ENCODE data around the gene CCDC86. TPM values are rescaled to one million over a fixed set of nuclear protein-coding genes. Genes with fewer than 3 reads are reported as not detected.
"Not testable (repeated sequence)": the region's sequence is repeated elsewhere in the genome, so short reads cannot be mapped to it uniquely, and the experiment has no call there.

Gene CCDC86
- total RNA-seq, 2 experiments from 2014 or later: 15.3 to 16.5 TPM

DNA sequence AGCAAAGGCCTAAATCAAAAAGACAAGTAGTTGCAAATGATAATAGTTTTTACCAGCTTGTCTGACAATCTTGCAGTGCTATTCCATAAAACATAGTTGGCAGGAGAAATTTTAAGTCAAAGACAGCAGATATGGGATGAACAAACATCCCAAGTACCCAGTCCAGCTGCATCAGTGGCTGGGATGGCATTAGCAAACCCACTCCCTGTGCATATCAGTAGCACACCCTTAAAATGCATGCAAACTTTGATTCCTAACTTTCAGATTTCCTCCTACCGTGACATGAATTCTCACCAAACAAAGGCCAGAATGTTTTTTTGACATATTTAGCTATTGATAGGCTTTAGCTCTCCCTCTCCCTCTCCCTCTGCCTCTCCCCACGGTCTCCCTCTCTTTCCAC, 27.8 kb upstream of the CCDC86 start:
- CTCF ChIA-PET: no interaction called here
- peaks cover 2% of the 10 kb centered on the region for H3K36me3 Mint-ChIP-seq (ENCODE audit: low read depth)
- H3K9me3 Mint-ChIP-seq: peaks cover 12% of the 10 kb centered on the region
- H3K4me1 Mint-ChIP-seq: no peaks in the 10 kb centered on the region
- no peak overlapping the region for H3K27ac Mint-ChIP-seq
- no peak overlapping the region for H3K4me3 Mint-ChIP-seq
- POLR2A ChIA-PET: no interaction called here
- peaks cover 8% of the 10 kb centered on the region for H3K27me3 Mint-ChIP-seq
- no peak for DNase-seq

DNA sequence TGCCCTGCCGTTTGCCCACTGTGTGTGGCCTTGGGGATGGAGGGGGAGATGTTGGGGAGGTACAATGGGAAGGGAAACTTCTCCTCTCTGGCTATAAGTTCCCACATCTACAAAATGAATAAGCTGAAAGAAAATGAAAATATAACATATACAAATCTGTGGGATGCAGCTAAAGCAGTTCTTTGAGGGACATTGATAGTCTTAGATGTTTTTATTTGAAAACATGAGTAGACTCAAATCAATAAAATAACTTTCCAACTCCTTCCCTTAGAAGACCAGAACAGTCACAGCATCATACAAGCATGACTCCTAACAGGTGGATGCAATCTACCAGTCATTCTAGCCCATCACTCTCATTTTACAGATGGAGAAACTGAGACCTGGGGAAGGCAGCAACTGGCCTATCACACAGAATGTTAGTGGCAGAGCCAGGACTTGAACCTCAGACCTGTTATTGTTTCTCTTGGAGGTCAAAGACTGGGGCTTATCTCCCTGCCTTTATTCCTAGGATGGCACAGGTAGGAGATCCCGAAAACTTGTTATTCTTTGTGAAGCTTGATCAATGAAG, 25.2 kb upstream of the CCDC86 start:
- ChIA-PET POLR2A (no interaction called here), CTCF (interaction anchor here (1.7 kb wide), 1 partner anchor 15 kb away, joined by 7 read pairs; no protein-coding TSS in a partner anchor)
- DNase-seq: no peak
- Mint-ChIP-seq H3K4me1 (no peaks in the 10 kb centered on the region), H3K27me3 (peaks cover 10% of the 10 kb centered on the region), H3K36me3 (ENCODE audit: low read depth) (peaks cover 2% of the 10 kb centered on the region), H3K4me3 (no peak overlapping the region), H3K9me3 (peaks cover 12% of the 10 kb centered on the region), H3K27ac (no peak overlapping the region)

DNA sequence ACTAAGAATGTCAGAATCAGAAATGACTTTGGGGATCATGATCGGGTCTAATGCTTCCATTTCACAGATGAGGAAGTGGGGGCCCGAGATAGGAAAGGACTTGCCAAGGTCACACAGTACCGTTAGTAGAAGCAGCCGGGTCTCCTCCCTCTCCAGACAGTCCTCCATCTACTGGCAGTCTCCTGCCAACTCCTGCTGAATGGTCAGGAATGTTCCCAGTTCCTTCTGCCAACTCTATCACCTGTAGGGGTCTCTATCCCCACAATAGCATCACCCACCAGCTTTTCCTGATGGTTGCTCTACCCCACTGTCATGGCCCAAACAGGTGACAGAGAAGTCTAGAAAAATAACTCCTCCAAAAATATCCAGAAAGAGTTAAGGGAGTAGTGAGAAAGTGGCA, 23.9 kb upstream of the CCDC86 start:
- ChIA-PET POLR2A (no interaction called here), CTCF (interaction anchor here (1.7 kb wide), 1 partner anchor 14 kb away, joined by 7 read pairs; no protein-coding TSS in a partner anchor)
- no peak overlapping the region for H3K4me3 Mint-ChIP-seq
- no peaks in the 10 kb centered on the region for H3K4me1 Mint-ChIP-seq
- peaks cover 2% of the 10 kb centered on the region for H3K36me3 Mint-ChIP-seq (ENCODE audit: low read depth)
- H3K27ac Mint-ChIP-seq: no peak overlapping the region
- no peak for DNase-seq
- peaks cover 7% of the 10 kb centered on the region for H3K27me3 Mint-ChIP-seq
- H3K9me3 Mint-ChIP-seq: peaks cover 12% of the 10 kb centered on the region

DNA sequence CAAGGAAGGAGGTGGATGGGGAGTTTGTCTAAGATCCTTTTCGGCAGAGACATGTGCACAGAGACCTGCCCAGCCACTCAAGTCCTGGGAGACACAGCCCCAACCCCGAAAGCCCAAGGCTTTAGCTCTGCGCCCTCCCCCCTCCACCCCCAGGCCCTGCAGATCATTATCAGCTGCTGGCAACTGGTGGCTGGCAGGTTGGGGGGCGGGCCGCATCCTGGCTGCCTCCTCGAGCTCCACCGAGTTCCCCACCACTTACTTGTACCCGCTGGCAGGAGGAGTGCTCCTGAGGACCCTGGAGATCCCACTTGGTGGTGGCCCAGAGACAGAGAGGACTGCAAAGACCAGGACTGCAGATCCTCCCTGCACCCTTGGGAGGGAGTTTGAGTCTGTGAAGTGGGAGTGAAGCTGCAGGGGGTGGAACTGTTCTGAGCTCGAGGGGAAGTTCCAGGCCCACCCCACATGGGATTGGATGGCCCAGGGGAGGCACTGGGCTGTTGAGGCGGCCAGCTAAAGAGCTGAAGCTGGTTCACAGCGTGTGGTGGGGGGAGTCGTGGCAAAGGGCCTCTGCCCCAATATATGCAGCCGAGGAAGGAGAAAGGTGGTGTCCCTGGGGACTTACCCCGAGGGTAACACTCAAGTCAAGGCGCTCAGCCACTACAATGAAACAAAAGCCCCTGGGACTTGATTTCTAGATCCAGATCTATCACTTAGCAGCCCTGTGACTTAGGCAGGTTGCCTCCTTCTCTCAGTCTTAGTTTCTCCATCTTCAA, 19.9 kb upstream of the CCDC86 start:
- Mint-ChIP-seq H3K27me3 (peaks cover 6% of the 10 kb centered on the region), H3K27ac (no peak overlapping the region), H3K9me3 (peaks cover 4% of the 10 kb centered on the region), H3K36me3 (ENCODE audit: low read depth) (no peaks in the 10 kb centered on the region), H3K4me1 (no peaks in the 10 kb centered on the region), H3K4me3 (no peak overlapping the region)
- ChIA-PET CTCF (interaction anchor here (1.1 to 2.5 kb wide), 2 partner anchors 8 to 66 kb away, joined by 4 to 7 read pairs; no protein-coding TSS in a partner anchor), POLR2A (no interaction called here)
- DNase-seq: no peak

DNA sequence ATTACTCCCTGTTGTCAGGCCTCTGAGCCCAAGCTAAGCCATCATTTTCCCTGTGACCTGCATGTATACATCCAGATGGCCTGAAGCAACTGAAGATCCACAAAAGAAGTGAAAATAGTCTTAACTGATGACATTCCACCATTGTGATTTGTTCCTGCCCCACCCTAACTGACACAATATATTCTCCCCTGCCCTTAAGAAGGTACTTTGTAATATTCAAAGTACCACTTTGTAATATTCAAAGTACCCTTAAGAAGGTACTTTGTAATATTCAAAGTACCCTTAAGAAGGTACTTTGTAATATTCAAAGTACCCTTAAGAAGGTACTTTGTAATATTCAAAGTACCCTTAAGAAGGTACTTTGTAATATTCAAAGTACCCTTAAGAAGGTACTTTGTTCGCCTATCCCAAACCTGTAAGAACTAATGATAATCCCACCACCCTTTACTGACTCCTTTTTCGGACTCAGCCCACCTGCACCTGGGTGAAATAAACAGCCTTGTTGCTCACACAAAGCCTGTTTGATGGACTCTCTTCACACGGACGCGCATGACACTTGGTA, 18.1 kb upstream of the CCDC86 start:
- H3K36me3 Mint-ChIP-seq (ENCODE audit: low read depth); H3K4me1 Mint-ChIP-seq; H3K9me3 Mint-ChIP-seq; DNase-seq; H3K4me3 Mint-ChIP-seq; POLR2A ChIA-PET; H3K27ac Mint-ChIP-seq; H3K27me3 Mint-ChIP-seq: not testable (repeated sequence)
- CTCF ChIA-PET: interaction anchor here (9.1 kb wide), 1 partner anchor 64 kb away, joined by 281 read pairs; no protein-coding TSS in a partner anchor

DNA sequence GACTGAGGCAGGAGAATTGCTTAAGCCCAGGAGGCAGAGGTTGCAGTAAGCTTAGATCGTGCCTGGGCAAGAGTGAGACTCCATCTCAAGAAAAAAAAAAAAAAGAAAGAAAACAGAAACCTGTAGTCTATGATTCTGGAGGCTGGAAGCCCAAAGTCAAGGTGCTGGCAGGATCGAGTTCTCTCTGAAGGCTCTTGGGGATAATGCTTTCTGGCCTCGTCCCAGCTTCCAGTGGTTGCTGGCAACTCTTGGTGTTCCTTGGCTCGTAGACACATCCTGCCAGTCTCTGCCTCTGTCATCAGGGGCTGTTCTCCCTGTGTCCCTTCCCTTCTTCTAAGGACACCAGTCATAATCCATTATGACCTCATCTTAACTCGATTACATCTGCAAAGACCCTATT, 16.8 kb upstream of the CCDC86 start:
- no peaks in the 10 kb centered on the region for H3K4me1 Mint-ChIP-seq
- no peak for DNase-seq
- POLR2A ChIA-PET: no interaction called here
- H3K27ac Mint-ChIP-seq: no peak overlapping the region
- CTCF ChIA-PET: interaction anchor here (0.7 to 9.1 kb wide), 2 partner anchors 13 to 63 kb away, joined by 4 to 281 read pairs; no protein-coding TSS in a partner anchor
- H3K9me3 Mint-ChIP-seq: no peaks in the 10 kb centered on the region
- peaks cover 6% of the 10 kb centered on the region for H3K27me3 Mint-ChIP-seq
- H3K4me3 Mint-ChIP-seq: no peak overlapping the region
- no peaks in the 10 kb centered on the region for H3K36me3 Mint-ChIP-seq (ENCODE audit: low read depth)

DNA sequence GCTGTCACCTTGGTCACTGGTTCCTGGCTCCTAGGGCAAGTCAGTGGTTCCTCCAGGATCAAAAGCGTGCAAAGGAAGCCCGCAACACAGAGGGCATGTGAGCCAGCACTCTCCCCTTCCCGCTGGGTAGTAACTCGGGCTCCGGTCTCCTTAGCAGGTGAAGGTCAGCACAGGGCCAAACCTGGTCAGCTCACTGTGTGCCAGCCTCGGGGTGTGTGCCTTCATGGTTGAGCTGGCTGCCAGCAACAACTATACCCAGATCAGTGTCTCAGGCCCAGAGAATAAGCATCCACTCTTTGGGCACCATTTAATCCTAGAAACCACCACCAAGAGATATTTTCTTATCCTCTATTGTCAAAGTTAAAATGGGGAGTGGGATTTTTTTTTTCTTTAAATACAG, 16.1 kb upstream of the CCDC86 start:
- no peaks in the 10 kb centered on the region for H3K36me3 Mint-ChIP-seq (ENCODE audit: low read depth)
- CTCF ChIA-PET: interaction anchor here (9.1 kb wide), 1 partner anchor 62 kb away, joined by 281 read pairs; no protein-coding TSS in a partner anchor
- POLR2A ChIA-PET: no interaction called here
- H3K27me3 Mint-ChIP-seq: peaks cover 6% of the 10 kb centered on the region
- no peak overlapping the region for H3K4me3 Mint-ChIP-seq
- DNase-seq: no peak
- H3K4me1 Mint-ChIP-seq: no peaks in the 10 kb centered on the region
- no peaks in the 10 kb centered on the region for H3K9me3 Mint-ChIP-seq
- no peak overlapping the region for H3K27ac Mint-ChIP-seq

DNA sequence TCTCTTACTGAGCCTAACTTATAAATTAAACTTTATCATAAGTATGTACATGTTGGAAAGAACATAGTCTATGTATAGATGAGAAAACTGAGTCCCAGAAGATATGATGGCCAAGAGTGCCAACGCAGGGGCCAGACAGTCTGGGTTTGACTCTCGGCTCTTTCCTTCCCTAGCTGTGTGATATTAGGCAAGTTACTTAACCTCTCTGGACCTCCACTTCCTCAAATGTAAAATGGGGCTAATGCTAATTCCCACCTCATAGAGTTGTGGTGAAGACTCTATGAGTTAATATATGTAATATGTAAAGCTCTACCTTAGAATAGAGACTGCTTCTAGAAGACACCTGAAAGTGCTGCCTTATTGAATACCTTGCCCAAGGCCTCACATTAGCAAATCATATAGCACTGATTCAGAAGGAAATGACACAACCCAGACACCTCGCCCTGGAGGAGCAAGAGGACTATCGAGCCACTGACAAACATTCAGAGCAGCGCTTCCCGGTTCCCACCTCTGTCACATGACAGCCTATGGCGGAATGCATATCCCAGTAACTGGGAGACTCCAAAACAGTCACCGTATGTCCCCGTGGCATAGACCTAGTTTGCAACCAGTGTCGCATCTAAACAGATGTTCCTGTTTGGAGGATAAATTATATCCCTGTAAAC, 11.3 kb upstream of the CCDC86 start:
- ChIA-PET POLR2A (interaction anchor here (0.6 to 2.4 kb wide), 4 partner anchors 42 to 141 kb away, joined by 3 to 20 read pairs (median 6); partner anchors contain the start of gene CD6), CTCF (interaction anchor here (0.5 to 9.1 kb wide), 26 partner anchors 9 to 463 kb away, joined by 3 to 281 read pairs (median 6); partner anchors contain the start of genes CCDC86, PTGDR2, TMEM109 and ZP1)
- Mint-ChIP-seq H3K27ac (no peak overlapping the region), H3K36me3 (ENCODE audit: low read depth) (no peaks in the 10 kb centered on the region), H3K27me3 (peaks cover 7% of the 10 kb centered on the region), H3K9me3 (no peaks in the 10 kb centered on the region), H3K4me3 (no peak overlapping the region), H3K4me1 (peaks cover 25% of the 10 kb centered on the region)
- DNase-seq: no peak

DNA sequence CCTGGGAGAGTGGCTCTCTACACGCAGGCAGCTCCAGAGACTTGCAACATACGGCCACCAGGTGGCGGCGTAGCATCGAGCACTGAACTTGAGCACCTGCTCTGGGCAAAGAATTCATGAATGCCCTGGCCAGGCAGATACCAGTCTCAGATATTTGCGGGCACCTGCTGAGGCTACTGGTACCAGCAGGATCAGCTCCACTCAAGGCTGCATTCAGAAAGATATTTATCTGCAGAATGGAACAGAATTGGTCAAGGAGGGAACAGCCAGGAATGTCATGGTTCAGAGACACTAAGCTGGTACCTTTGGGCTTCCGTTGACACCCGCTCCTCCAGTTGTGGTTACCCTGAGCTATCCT, 10.8 kb upstream of the CCDC86 start:
- Mint-ChIP-seq H3K27me3 (peaks cover 7% of the 10 kb centered on the region), H3K36me3 (ENCODE audit: low read depth) (no peaks in the 10 kb centered on the region), H3K4me1 (peaks cover 30% of the 10 kb centered on the region), H3K9me3 (no peaks in the 10 kb centered on the region), H3K4me3 (no peak overlapping the region), H3K27ac (no peak overlapping the region)
- POLR2A ChIA-PET: interaction anchor here (0.6 to 2.4 kb wide), 4 partner anchors 42 to 140 kb away, joined by 3 to 20 read pairs (median 6); partner anchors contain the start of gene CD6
- CTCF ChIA-PET: interaction anchor here (0.5 to 9.1 kb wide), 29 partner anchors 11 to 463 kb away, joined by 3 to 281 read pairs (median 5); partner anchors contain the start of genes CCDC86, PTGDR2, TMEM109 and ZP1
- peak; percentile 84 for DNase-seq

DNA sequence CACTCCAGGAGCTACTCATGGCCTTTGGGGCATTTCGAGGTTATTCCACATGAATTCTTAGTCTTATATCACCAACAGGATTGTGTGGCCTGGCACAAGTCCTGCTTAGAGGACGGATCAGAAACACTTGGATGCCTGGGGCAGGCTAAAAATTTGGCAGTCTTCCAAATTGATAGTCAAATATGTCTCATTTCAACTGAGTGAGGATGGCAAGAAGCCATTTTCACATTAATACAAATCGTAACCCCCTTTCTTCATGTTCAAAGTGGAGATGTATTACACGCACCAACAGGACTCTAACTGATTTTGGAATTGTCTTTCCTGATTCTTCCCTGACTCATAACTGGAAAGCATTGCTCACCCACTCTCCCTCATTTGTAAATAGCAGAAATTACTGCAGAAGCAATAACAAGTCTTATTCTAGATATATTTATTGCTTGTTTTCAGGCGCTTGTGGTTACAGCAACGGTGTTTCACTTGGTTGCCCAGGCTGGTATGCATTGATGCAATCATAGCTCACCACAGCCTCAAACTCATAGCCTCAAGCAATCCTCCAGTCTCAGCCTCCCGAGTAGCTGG, 10.3 kb upstream of the CCDC86 start:
- no peaks in the 10 kb centered on the region for H3K36me3 Mint-ChIP-seq (ENCODE audit: low read depth)
- no peak for DNase-seq
- peaks cover 7% of the 10 kb centered on the region for H3K27me3 Mint-ChIP-seq
- peaks cover 32% of the 10 kb centered on the region for H3K4me1 Mint-ChIP-seq
- no peak overlapping the region for H3K27ac Mint-ChIP-seq
- ChIA-PET POLR2A (interaction anchor here (0.7 to 2.4 kb wide), 5 partner anchors 41 to 151 kb away, joined by 3 to 20 read pairs (median 5); no protein-coding TSS in a partner anchor), CTCF (interaction anchor here (0.7 to 9.1 kb wide), 28 partner anchors 11 to 462 kb away, joined by 3 to 281 read pairs (median 6); partner anchors contain the start of genes CCDC86, PTGDR2, TMEM109 and ZP1)
- H3K9me3 Mint-ChIP-seq: no peaks in the 10 kb centered on the region
- H3K4me3 Mint-ChIP-seq: no peak overlapping the region

DNA sequence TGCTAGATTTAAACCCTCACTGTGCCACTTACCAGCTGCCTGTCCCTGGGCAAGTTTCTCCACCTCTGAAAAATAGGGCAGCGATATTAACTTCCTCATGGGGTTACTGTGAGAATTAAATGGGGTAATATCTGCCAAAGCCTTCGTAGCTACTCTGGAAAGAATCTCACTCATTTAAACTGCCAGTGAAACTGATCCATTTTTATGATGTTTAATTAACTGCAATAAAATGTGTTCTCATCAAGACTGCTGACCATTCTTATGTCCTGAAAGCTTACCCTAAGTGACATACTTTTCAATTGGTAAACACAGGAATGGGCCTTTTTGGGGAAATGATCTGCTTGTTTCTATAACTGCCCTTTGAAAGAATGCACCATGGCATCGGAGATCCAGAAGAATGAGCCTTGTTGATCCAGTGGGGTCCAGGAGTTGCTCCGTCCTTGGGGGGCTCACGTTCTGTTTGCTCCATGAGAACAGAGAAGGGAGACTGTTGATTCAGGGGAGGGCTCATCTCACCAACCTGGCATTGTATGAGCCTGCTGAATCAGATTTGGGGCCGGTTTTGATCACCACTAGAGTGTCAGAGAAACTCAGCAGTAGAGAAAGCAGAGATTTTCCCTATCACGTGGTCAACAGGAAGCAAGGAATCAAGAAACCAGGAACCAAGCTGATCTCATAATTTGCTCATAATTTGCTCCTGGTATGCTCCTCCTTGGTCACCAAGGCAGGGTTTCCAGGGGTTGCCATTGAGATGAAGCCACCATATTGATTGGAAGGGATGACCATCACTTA, 7.0 kb upstream of the CCDC86 start:
- peaks cover 4% of the 10 kb centered on the region for H3K27me3 Mint-ChIP-seq
- peaks cover 51% of the 10 kb centered on the region for H3K4me1 Mint-ChIP-seq
- H3K9me3 Mint-ChIP-seq: no peaks in the 10 kb centered on the region
- ChIA-PET POLR2A (interaction anchor here (1.9 kb wide), 1 partner anchor 36 kb away, joined by 5 read pairs; no protein-coding TSS in a partner anchor), CTCF (interaction anchor here (0.7 to 6.1 kb wide), 2 partner anchors 53 to 64 kb away, joined by 3 to 45 read pairs; no protein-coding TSS in a partner anchor)
- no peak for DNase-seq
- peak overlapping the region; percentile 4 for H3K27ac Mint-ChIP-seq
- H3K36me3 Mint-ChIP-seq (ENCODE audit: low read depth): no peaks in the 10 kb centered on the region
- H3K4me3 Mint-ChIP-seq: no peak overlapping the region

DNA sequence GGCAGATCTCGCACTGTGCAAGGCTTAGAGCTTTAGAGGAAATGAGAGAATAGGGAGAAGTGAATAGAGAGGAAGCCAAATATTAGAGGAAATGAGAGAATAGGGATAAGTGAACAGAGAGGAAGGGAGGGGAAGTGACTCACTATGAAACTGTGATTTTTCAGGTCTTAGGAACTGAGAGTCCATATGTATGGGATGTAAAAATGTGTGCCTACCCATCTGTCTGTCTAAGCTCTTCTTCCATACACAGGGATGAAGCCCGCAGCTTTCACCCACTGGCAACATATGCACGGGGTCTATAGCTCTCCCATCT, 6.4 kb upstream of the CCDC86 start:
- Mint-ChIP-seq H3K27ac (no peak overlapping the region), H3K4me1 (peaks cover 54% of the 10 kb centered on the region), H3K9me3 (no peaks in the 10 kb centered on the region), H3K36me3 (ENCODE audit: low read depth) (no peaks in the 10 kb centered on the region), H3K27me3 (peaks cover 4% of the 10 kb centered on the region), H3K4me3 (no peak overlapping the region)
- POLR2A ChIA-PET: interaction anchor here (1.9 kb wide), 1 partner anchor 35 kb away, joined by 5 read pairs; no protein-coding TSS in a partner anchor
- CTCF ChIA-PET: interaction anchor here (0.7 to 6.1 kb wide), 2 partner anchors 52 to 64 kb away, joined by 3 to 45 read pairs; no protein-coding TSS in a partner anchor
- DNase-seq: no peak

Measured in activated CD4-positive, alpha-beta memory T cell treated with anti-CD3 and anti-CD28 coated beads, Interleukin-2, amount 10 ng/mL, durations not matched to agents 7 days and 5 days (primary cell).